Measurements from ENCODE around the gene NEDD4L.
"Not testable (repeated sequence)": the region's sequence is repeated elsewhere in the genome, so short reads cannot be mapped to it uniquely, and the experiment has no call there.

NEDD4L gene

DNA sequence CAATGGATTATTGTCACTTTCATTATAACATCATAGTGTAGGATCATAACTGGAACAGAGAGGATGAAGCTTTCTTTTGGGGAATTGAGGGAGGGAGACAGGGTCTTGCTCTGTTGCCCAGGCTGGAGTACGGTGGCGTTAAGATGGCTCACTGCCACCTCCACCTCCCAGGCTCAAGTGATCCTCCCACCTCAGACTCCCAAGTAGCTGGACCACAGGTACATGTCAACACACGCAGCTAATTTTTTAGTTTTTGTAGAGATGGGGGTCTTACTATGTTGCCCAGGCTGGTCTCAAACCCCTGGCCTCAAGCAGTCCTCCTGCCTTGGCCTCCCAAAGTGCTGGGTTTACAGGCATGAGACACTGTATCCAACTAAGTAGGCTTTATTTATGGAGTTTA is 221.5 kb downstream of the NEDD4L start:
- H3K27ac Mint-ChIP-seq; H3K36me3 Mint-ChIP-seq (ENCODE audit: low read depth); H3K4me3 Mint-ChIP-seq; H3K27me3 Mint-ChIP-seq; H3K9me3 Mint-ChIP-seq: not testable (repeated sequence)
- peaks cover 11% of the 10 kb centered on the region for H3K4me1 Mint-ChIP-seq (ENCODE audit: low read depth)

DNA sequence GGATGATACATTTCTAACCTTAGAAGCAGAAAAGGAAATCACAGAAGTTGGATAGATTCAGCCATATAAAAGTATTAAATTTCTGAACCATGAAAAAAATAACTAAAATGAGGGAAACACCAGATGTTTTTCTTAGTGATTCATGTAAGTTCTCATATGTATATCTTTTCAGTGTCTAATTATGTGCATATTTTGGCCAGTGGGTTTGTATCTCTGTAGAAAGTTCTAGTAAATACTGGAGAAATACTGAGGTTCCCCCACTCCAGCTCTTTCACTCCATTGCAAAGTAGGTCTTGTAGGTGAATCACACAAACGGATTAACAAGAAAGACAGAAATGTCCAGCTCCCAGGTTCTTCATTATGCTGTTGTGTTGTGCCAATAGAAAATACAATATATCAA is 222.3 kb downstream of the NEDD4L start:
- no peak overlapping the region for H3K27ac Mint-ChIP-seq
- no peaks in the 10 kb centered on the region for H3K27me3 Mint-ChIP-seq
- H3K36me3 Mint-ChIP-seq (ENCODE audit: low read depth): no peaks in the 10 kb centered on the region
- H3K4me3 Mint-ChIP-seq: no peak overlapping the region
- H3K4me1 Mint-ChIP-seq (ENCODE audit: low read depth): peaks cover 11% of the 10 kb centered on the region
- H3K9me3 Mint-ChIP-seq: no peaks in the 10 kb centered on the region

DNA sequence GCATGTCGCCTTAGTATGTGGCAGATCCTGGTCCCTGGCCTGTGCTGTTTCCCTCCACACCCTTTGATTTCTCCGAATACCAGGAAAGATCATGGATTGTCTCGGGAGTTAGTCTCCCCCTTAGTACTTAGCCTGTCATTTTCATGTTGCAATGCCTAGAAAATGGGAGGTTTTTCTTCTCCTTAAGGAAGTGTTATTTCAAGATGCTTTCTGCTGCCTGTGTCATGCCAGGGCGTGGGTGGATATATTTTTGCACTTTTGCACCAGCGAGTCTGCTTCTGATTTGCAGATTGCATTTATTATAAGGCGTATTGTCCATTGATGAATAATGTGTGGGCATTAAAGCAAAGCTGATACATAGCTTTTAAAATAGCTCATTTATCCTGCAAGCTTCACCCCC is 223.5 kb downstream of the NEDD4L start:
- Mint-ChIP-seq H3K27ac (no peak overlapping the region), H3K4me3 (no peak overlapping the region), H3K4me1 (ENCODE audit: low read depth) (peaks cover 12% of the 10 kb centered on the region), H3K27me3 (no peaks in the 10 kb centered on the region), H3K9me3 (no peaks in the 10 kb centered on the region), H3K36me3 (ENCODE audit: low read depth) (no peaks in the 10 kb centered on the region)

DNA sequence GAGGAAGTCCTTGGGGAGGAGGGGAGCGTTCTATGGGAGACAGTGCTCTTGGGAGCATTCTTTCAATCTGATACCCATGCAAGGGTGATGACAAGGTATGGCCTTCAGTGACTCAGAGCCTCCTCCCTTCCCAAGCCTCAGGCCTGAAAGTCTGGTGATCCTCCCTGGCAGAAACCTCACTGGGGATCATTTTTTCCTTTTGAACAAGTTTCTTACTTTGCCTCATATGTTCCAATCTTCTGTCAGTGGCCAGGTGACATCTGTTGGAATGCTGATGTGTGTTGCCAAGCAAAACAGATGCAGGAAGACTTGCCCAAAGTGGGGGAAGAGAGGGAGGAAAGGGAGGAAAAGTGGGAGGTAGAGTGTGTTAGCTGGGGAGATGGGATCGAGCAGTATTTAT is 224.8 kb downstream of the NEDD4L start:
- no peaks in the 10 kb centered on the region for H3K9me3 Mint-ChIP-seq
- H3K4me1 Mint-ChIP-seq (ENCODE audit: low read depth): peaks cover 10% of the 10 kb centered on the region
- H3K4me3 Mint-ChIP-seq: no peak overlapping the region
- no peaks in the 10 kb centered on the region for H3K27me3 Mint-ChIP-seq
- no peaks in the 10 kb centered on the region for H3K36me3 Mint-ChIP-seq (ENCODE audit: low read depth)
- H3K27ac Mint-ChIP-seq: no peak overlapping the region

DNA sequence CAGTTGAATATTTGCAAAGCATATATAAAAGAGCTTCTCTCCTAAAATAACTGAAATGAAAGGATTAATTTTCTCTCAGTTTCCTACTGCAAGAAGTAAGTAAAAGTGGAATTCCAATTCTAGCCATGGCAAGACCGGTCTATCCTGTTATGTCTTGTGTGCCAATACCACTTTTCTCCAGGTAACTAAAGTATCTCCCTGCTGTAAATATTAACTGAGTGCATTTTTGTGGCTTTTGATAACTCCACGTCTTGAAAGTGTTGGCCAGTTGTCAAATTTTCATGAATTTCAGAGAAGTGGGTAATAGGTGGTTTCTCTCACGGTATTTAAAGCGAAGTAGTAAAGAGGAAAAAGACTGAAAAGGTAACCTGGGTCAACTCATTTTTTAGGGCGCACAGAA is 225.9 kb downstream of the NEDD4L start:
- Mint-ChIP-seq H3K4me3 (no peak overlapping the region), H3K9me3 (no peaks in the 10 kb centered on the region), H3K4me1 (ENCODE audit: low read depth) (peaks cover 10% of the 10 kb centered on the region), H3K36me3 (ENCODE audit: low read depth) (no peaks in the 10 kb centered on the region), H3K27ac (no peak overlapping the region), H3K27me3 (no peaks in the 10 kb centered on the region)

DNA sequence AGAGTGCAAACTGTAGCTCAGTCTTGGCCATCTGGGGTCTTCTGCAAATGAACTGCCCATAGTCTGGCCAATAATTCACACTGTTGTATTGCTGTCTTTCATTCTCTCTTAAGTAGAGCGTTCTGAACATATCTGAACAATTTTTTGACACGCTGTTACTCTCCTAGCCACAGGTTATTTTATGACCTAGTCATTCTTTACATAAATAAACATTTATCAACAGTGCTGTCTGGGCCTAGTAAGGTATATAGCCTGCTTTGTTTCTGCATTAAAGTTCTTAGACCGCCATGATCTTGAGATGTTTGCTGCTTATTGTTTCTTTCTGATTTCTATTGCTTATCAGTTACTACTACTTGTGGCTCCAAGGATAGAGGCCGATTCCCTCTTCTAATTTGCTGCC is 226.4 kb downstream of the NEDD4L start:
- Mint-ChIP-seq H3K9me3 (no peaks in the 10 kb centered on the region), H3K27ac (no peak overlapping the region), H3K4me3 (no peak overlapping the region), H3K27me3 (no peaks in the 10 kb centered on the region), H3K36me3 (ENCODE audit: low read depth) (no peaks in the 10 kb centered on the region), H3K4me1 (ENCODE audit: low read depth) (peaks cover 10% of the 10 kb centered on the region)

DNA sequence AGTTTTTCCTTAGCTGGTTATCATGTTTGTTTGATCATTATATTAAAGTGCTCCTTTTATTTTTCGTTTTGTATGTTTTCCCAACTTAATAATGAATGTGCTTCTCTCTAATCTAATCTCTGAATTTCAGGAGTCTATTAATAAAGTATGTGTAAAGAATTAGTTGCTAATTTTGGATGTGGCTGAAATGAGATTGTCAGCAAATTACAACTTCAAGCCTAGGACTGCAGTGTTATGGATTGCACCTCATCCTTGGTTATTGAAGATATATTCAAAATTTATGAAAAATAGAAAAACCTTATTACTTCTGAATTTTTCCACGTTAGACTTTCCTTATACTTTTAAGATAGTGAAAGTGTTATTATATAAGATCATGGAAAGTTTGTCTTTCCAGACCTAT is 227.7 kb downstream of the NEDD4L start:
- H3K4me3 Mint-ChIP-seq: no peak overlapping the region
- no peak overlapping the region for H3K27ac Mint-ChIP-seq

DNA sequence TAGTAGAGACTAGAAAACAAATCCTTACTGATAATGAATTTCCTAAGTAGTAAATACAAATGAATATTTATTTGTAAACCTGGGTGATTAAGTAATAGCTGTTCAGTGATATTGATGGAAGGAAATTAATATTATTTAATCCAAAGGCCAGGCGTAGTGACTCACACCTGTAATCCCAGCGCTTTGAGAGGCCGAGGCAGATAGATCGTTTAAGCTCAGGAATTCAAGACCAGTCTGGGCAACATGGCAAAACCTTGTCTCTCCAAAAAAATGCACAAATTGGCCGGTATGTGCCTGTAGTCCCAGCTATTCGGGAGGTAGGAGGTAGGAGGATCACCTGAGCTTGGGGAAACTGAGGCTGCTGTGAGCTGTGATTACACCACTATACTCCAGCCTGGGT is 228.2 kb downstream of the NEDD4L start:
- Mint-ChIP-seq H3K9me3 (no peaks in the 10 kb centered on the region), H3K36me3 (ENCODE audit: low read depth) (no peaks in the 10 kb centered on the region), H3K27ac (no peak overlapping the region), H3K4me1 (ENCODE audit: low read depth) (peaks cover 10% of the 10 kb centered on the region), H3K4me3 (no peak overlapping the region), H3K27me3 (no peaks in the 10 kb centered on the region)

More for the DNA sequence above, 227.7 kb downstream of the NEDD4L start:
- no peaks in the 10 kb centered on the region for H3K36me3 Mint-ChIP-seq (ENCODE audit: low read depth)
- no peaks in the 10 kb centered on the region for H3K27me3 Mint-ChIP-seq
- H3K4me1 Mint-ChIP-seq (ENCODE audit: low read depth): peaks cover 10% of the 10 kb centered on the region
- no peaks in the 10 kb centered on the region for H3K9me3 Mint-ChIP-seq

DNA sequence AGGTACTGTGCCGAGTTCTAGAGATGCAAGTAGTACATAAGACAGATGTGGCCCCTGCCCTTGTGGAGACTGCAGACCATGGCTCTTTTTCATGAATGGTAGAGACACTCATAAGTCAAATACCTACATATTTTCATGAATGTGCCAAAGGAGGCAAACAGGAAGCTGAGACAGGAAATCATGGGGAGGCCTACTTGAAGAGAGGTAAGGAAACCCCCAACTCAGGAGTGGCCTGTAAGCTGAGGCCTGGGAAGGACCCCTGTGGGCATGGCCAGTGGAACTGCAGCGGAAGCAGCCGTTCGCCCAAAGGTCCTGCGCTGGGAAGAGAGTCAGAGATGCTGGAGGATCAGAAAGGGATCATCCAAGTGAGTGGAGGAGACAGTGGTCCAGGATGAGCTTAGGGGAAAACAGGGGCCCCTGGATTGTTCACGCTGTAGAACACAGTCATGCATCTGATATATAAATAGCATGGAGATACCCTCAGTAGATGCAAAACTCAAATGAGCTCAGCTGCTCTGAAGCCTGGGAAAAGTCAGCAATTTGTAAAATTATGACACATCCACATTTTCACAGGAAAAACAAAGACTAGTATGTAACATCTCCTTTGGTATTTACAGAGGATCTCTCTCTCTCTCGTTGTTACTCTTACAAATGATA is 228.9 kb downstream of the NEDD4L start:
- H3K9me3 Mint-ChIP-seq: no peaks in the 10 kb centered on the region
- H3K27ac Mint-ChIP-seq: no peak overlapping the region
- no peak overlapping the region for H3K4me3 Mint-ChIP-seq
- H3K27me3 Mint-ChIP-seq: no peaks in the 10 kb centered on the region
- H3K4me1 Mint-ChIP-seq (ENCODE audit: low read depth): peaks cover 10% of the 10 kb centered on the region
- H3K36me3 Mint-ChIP-seq (ENCODE audit: low read depth): no peaks in the 10 kb centered on the region

DNA sequence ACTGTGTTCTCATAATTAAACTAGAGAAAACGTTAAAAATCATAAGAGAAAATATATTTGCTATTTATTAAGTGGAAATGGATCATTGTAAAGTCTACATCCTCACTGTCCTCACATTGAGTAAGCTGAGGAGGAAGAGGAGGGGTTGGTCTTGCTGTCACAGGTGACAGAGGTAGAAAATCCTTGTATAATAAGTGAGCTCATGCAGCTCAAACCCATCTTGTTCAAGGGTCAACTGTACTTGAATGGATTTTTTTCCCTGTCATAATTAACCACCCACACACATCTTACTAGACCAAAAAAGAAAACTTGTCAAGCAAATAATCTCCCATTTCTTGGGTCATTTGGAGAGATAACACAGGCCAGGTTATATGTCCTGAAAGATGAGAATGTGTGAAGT is 231.2 kb downstream of the NEDD4L start:
- H3K9me3 Mint-ChIP-seq: no peaks in the 10 kb centered on the region
- no peak overlapping the region for H3K4me3 Mint-ChIP-seq
- H3K27ac Mint-ChIP-seq: no peak overlapping the region
- H3K4me1 Mint-ChIP-seq (ENCODE audit: low read depth): peaks cover 10% of the 10 kb centered on the region
- H3K27me3 Mint-ChIP-seq: no peaks in the 10 kb centered on the region
- no peaks in the 10 kb centered on the region for H3K36me3 Mint-ChIP-seq (ENCODE audit: low read depth)

DNA sequence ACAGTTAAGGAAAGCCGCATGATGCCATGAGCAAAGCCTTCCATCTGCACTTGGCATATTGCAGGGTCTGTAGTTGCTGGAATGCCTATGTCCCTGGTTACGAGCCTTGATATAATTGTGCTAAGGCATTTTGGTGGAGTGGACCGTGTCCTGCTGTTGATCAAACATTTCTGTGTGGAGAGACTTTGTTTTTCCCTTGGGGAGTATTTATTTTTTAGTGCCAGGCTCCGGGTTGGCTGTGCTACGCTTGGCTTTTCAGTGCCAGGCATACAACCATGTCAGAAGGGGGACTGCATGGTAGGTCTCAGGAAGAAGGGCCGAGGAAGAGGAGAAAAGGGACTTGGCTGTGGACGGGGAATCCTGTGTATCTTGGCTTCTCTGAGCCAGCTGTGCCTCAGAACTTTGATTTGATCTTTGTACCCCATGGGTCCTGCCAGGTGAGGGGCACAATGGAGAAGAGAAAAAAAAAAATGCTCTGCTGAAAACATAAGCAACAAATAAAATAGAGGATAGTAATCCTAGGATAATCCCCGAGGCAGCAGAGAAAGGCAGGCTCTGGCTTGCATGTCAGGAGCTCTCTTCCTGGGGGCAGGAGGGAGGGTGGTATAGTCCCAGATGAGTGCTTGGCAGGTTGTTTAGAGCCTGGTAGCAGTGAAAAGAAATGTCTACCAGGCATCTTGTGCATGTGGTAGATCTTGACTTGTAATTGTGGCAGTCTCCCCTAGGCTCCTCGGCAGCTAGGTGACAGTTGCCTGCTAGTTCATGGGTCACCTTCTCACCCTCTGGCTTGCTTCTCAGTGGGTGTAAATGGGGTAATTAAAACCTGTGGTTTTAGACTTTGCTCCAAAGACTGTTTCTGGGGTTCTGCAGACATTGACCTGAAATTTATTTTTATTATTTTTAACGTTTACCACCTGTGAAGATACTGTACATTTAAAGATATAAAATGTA is 233.0 kb downstream of the NEDD4L start:
- Mint-ChIP-seq H3K27ac (no peak overlapping the region), H3K4me1 (ENCODE audit: low read depth) (peaks cover 10% of the 10 kb centered on the region), H3K27me3 (no peaks in the 10 kb centered on the region), H3K36me3 (ENCODE audit: low read depth) (no peaks in the 10 kb centered on the region), H3K9me3 (no peaks in the 10 kb centered on the region), H3K4me3 (no peak overlapping the region)

DNA sequence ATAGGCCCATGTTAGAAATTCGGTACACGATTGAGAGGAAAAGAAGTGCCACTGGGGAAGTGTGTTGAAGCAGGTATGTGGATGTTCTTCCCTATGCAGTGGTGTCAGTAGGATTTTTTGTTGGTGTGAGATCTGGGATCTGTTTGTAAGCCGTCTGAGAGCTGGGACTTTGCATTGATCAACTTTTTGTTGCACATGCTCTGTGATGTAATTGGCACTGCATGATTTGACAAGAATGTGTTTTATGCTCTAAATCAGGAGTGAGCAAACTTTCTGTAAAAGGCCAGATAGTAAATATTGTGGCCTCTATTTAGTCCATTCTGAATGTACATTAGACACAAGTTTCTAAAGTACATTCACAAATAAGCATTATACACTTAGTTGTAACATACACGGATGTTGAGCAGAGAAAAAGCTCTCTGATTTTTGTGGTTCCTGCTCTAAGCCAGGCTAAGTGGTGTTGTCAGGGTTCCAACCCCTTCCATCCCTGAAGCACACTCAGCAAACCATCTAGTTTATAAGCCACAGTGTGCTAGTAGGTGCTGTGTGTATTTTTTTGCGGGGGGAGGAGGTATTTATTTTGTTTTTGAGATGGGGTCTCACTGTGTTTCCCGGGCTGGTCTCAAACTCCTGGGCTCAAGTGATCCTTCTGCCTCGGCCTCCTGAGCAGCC is 235.6 kb downstream of the NEDD4L start:
- Mint-ChIP-seq H3K27me3 (no peaks in the 10 kb centered on the region), H3K9me3 (no peaks in the 10 kb centered on the region), H3K36me3 (ENCODE audit: low read depth) (no peaks in the 10 kb centered on the region), H3K4me3 (no peak overlapping the region), H3K27ac (no peak overlapping the region), H3K4me1 (ENCODE audit: low read depth) (no peaks in the 10 kb centered on the region)

DNA sequence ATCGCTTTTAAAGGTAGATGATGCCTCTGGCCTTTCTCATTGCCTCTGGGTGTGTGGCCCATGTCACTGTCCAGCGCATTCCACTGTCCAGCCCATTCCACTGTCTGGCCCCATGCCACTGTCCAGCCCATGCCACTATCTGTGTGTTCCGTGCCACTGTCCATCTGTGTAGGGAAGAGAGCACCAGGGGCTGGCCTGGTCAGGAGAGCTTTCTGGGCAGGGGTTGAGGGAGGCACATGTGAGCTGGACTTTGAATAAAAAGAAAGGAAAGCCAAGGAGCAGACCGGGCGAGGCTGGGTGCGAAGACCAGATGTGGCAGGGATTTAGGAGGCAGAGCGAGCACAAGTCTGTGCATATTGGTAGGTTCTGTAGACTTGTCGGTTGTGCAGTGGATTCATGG is 236.2 kb downstream of the NEDD4L start:
- H3K27ac Mint-ChIP-seq: no peak overlapping the region
- H3K36me3 Mint-ChIP-seq (ENCODE audit: low read depth): no peaks in the 10 kb centered on the region
- no peaks in the 10 kb centered on the region for H3K4me1 Mint-ChIP-seq (ENCODE audit: low read depth)
- no peaks in the 10 kb centered on the region for H3K27me3 Mint-ChIP-seq
- H3K4me3 Mint-ChIP-seq: no peak overlapping the region
- no peaks in the 10 kb centered on the region for H3K9me3 Mint-ChIP-seq

DNA sequence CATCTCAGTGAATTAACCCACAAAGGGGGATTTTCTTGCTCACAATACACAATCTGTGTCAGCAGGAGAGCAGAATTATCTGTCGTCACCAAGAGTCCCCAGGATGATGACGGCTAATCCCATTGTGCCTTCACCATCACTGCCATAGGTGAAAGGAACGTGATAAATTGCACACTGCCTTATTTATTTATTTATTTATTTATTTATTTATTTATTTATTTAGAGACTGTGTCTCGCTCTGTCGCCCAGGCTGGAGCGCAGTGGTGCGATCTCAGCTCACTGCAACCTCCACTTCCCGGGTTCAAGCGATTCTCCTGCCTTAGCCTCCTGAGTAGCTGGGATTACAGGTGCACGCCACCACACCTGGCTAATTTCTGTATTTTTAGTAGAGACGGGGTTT is 238.8 kb downstream of the NEDD4L start:
- H3K27ac Mint-ChIP-seq; H3K4me1 Mint-ChIP-seq (ENCODE audit: low read depth); H3K27me3 Mint-ChIP-seq; H3K9me3 Mint-ChIP-seq; H3K4me3 Mint-ChIP-seq; H3K36me3 Mint-ChIP-seq (ENCODE audit: low read depth): not testable (repeated sequence)

DNA sequence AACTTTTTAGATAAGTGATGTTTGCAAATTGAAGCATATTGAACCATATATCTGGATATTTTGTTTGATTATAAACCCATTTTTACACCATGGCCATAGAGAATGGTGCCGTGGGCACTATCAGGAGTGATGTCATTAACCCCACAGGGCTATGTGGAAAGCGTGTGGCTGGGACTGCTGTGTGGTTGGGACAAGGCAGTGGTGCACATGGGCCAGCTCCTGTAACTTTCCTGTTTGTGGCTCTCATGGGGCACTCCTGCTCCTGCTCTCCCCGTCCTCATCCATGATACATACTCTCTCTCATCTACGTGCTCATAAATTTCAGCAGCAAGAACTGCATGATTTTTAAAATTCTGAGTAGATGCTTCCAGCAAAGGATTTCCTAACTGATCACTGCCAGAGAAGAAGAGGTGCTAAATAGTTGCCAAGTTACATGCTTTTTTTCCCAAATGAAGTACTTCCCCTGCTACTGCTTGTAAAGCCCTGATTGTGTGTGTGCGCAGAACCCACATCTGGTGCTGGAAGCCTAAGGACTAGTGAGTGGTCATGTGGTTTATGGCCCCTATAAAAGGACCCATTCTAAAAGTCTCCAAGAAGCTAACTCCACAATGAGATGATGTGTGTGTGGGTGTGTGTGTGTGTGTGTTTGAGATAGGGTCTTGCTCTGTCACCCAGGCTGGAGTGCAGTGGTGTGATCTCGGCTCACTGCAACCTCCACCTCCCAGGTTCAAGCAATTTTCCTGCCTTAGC is 240.8 kb downstream of the NEDD4L start:
- no peak overlapping the region for H3K27ac Mint-ChIP-seq
- H3K4me1 Mint-ChIP-seq (ENCODE audit: low read depth): peaks cover 3% of the 10 kb centered on the region
- H3K4me3 Mint-ChIP-seq: no peak overlapping the region
- H3K36me3 Mint-ChIP-seq (ENCODE audit: low read depth): no peaks in the 10 kb centered on the region
- H3K9me3 Mint-ChIP-seq: no peaks in the 10 kb centered on the region
- H3K27me3 Mint-ChIP-seq: no peaks in the 10 kb centered on the region

All from stimulated activated naive CD8-positive, alpha-beta T cell treated with anti-CD3 and anti-CD28 coated beads, Interleukin-15, Interleukin-2, amounts not matched to agents 100 ng/mL and 50 ng/mL, for 24 hours (primary cell).